Brain pericyte (primary cell): ENCODE data around the gene ZNF28.
"Not testable (repeated sequence)": the region's sequence is repeated elsewhere in the genome, so short reads cannot be mapped to it uniquely, and the experiment has no call there.

ENCODE experiments used
- DNase-seq: peaks from one replicate; pipeline ENCODE4 v3.0.0-alpha.2; 2012; ENCODE audit warnings: low read depth, low spot score

The ZNF28 gene

GRCh38 chr19:52821204-52821960 lies at the start of gene ZNF28:
Gene ZNF28 (minus strand): TSS chr19:52821633. CDS start chr19:52817958, 3,675 bp downstream.
- not testable (repeated sequence) for DNase-seq

DNA sequence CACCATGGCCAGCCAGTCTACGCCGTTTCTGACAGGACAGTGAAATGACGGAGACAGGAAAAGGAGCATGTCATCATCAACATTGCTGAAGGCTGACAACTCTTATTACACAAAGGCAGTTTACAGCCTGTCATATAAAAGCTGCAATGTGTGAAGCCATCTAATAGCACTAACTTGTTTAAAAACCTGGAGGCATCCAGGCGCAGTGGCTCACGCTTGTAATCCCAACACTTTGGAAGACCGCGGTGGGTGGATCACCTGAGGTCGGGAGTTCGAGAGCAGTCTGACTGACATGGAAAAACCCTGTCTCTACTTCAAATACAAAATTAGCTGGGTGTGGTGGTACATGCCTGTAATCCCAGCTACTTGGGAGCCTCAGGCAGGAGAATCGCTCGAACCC lies 46.6 kb upstream of the ZNF28 start:
- not testable (repeated sequence) for DNase-seq

GRCh38 chr19:52857378-52858191 lies 36.2 kb upstream of the ZNF28 start, which contains the start of gene ZNF468:
Gene ZNF468 (minus strand): TSS chr19:52857619. CDS start chr19:52854272, 3,347 bp downstream.
- not testable (repeated sequence) for DNase-seq

DNA sequence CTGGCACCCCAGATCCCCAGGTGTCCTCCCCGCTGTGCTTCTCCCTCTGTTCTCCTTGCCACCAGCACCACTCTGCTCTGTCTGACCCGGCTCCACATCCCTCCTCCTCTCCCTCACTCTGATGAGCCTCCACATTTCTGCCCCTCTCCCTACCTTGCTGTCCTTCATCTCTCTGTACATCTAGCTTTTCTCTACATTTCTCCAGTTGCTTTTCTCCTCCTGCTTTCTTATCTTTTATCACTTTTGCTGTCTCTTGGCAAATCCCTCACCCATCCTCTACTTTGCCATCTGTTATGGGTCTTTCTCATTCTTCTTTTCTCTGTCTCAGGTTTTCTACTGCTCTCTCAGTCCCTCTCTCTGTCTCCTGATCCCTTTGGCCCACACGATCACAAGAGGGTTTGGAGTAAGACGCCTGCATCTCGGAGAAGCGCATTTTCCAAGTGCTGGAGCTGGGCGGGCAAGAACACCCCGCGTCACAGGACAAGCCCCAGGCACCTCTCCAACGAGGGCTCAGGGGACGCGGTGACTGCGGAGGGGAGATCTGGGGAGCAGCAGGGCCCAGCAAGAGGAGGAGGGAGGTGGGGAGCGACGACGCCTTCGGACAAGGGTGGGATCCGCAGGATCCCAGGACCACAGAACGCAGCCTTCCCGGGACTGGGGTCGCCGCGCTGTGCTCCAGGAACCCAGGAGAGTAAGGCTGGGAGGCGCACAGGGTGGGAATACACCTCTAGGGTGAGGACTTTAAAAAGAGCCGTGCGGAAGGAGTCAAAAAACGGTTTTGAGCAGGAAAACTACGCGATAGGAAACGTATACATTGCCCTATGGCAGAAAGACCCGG lies 35.3 kb upstream of the ZNF28 start:
- not testable (repeated sequence) for DNase-seq

DNA sequence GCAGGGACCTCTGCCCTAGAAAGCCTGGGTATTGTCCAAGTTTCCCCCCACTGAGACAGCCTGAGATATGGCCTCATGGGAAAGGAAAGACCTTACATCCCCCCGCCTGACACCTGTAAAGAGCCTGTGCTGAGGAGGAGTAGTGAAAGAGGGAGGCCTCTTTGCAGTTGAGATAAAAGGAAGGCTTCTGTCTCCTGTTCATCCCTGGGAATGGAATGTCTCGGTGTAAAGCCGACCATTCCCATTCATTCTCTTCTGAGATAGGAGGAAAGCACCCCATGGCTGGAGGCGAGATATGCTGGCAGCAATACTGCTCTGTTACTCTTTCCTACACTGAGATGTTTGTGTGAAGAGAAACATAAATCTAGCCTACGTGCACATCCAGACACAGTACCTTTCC lies 25.9 kb upstream of the ZNF28 start:
- DNase-seq: not testable (repeated sequence)

GRCh38 chr19:52840825-52841465 lies 19.5 kb upstream of the ZNF28 start:
- not testable (repeated sequence) for DNase-seq

- DNase-seq: not testable (repeated sequence)
These were observed 12.9 kb upstream of the ZNF28 start for GRCh38 chr19:52834289-52834688.

GRCh38 chr19:52833541-52833940 lies 12.1 kb upstream of the ZNF28 start:
- not testable (repeated sequence) for DNase-seq

GRCh38 chr19:52829866-52830265 lies 8.4 kb upstream of the ZNF28 start:
- DNase-seq: not testable (repeated sequence)

DNA sequence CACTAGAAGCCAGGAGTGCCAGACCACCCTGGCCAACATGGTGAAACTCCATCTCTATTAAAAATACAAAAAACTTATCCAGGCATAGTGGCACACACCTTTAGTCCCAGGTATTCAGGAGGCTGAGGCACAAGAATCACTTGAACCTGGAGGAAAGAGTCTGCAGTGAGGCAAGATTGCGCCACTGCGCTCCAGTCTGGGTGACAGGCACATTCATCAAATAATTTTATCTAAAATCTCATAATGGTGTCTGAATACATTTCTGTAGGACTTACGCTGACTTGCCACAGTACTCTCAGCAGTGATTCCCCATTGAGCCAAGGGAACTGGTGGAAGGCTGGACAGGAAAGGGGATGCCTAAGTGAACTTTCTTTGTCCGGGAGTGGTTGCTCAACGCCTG lies 4.3 kb upstream of the ZNF28 start:
- DNase-seq: no peak

DNA sequence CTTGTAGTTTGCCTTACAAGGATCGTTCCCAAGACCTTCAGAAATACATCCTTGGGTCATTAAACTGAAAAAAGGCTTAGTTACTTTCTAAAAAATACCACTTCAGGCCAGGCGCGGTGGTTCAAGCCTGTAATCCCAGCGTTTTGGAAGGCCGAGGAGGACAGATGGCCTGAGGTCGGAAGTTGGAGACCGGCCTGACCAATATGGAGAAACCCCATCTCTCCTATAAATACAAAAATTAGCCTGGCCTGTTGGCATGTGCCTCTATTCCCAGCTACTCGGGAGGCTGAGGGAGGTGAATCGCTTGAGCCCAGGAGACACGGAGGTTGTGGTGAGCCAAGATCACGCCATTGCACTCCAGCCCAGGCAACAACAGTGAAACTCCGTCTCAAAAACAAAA lies 2.2 kb upstream of the ZNF28 start:
- no peak for DNase-seq

DNA sequence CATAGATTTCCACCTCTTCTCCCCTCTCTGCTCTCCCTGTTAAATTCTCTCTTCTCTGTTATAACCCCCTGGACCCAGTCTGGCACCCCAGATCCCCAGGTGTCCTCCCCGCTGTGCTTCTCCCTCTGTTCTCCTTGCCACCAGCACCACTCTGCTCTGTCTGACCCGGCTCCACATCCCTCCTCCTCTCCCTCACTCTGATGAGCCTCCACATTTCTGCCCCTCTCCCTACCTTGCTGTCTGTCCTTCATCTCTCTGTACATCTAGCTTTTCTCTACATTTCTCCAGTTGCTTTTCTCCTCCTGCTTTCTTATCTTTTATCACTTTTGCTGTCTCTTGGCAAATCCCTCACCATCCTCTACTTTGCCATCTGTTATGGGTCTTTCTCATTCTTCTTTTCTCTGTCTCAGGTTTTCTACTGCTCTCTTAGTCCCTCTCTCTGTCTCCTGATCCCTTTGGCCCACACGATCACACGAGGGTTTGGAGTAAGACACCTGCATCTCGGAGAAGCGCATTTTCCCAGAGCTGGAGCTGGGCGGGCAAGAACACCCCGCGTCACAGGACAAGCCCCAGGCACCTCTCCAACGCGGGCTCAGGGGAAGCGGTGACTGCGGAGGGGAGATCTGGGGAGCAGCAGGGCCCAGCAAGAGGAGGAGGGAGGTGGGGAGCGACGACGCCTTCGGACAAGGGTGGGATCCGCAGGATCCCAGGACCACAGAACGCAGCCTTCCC lies 795 bp downstream of the ZNF28 start:
- not testable (repeated sequence) for DNase-seq

GRCh38 chr19:52809801-52810200 lies 11.6 kb downstream of the ZNF28 start:
- DNase-seq: no peak

- not testable (repeated sequence) for DNase-seq
These were observed 21.3 kb downstream of the ZNF28 start for GRCh38 chr19:52799950-52800640.

DNA sequence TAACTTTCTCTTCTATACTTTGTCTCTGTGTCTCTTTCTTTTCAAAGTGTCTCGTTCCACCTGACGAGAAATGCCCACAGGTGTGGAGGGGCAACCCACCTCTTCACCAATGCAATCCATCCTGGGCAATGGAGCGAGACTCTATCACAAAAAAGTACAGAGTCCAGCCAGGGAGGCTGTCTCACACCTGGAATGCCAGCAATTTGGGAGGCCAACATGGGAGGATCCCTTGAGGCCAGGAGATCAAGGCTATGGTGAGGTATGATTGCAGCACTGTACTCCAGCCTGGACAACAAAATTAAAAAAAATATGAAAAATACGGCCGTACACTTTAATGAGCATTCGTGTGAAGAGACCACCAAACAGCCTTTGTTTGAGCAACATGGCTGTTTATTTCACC lies 32.0 kb downstream of the ZNF28 start:
- DNase-seq: no peak

GRCh38 chr19:52786464-52787354 lies 34.7 kb downstream of the ZNF28 start, which contains the start of gene ZNF600:
Gene ZNF600 (minus strand): TSS chr19:52786791. CDS start chr19:52778888, 7,903 bp downstream.
- not testable (repeated sequence) for DNase-seq

DNA sequence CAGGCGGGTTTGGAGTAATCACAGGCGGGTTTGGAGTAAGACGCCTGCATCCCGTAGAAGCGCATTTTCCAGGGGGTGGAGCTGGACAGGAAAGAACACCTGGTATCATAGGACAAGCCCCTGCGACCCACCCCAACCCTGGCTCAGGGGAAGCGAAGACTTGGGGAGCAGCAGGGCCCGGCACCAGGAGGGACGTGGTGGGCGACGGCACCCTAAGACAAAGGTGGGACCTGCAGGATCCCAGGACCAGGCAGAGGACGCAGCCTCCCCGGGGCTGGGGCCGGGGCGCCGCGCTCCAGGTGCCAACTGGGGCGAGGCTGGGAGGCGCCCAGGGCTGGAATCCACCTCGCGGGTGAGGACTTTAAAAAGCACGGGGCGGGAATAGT lies 35.4 kb downstream of the ZNF28 start:
- no peak for DNase-seq

DNA sequence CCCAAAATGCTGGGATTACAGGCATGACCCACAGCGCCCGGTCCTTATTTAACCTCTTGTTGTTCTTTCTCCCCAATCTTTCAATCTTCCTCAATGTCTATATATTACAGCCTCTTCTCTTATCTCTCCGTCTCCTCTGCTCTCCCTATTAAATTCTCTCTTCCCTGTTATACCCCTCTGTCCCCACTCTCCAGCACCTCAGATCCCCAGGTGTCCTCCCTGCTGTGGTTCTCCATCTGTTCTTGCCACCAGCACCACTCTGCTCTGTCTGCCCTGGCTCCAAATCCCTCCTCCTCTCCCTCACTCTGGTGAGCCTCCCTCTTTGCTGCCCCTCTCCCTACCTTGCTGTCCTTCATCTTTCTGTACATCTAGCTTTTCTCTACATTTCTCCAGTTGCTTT lies 35.9 kb downstream of the ZNF28 start:
- DNase-seq: no peak

DNA sequence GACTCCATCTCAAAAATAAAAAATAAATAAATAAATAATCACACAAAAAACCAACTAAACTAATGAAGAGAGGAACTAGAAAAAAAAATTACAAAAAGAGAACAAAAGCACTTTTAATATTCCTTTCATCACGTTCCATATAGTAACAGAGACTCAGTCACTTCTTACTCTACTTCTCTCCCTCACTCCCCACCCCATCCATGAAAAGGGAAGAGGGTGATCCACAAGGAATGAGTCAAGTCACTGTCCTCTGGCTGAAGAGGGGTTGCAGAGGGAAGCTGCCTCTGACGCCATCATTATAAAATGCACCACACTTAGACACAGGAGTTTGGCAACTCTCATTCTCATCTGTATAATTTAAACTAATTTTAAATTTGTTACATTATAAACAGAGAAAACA lies 38.6 kb downstream of the ZNF28 start:
- not testable (repeated sequence) for DNase-seq
